OCI-LY7 (cell line): ENCODE data around the gene CNR1. TPM values are rescaled to one million over a fixed set of nuclear protein-coding genes. Genes with fewer than 3 reads are reported as not detected.

Experiments
- BruUV-seq: library from RNA; stranded (reverse); fragments of 400-500 nt; replicated peaks from 2 replicates; lab custom pipeline; 2021; lab: Mats Ljungman, UMichigan
- CTCF ChIA-PET: fragments of 300-600 bp; sonication (Branson Sonifier 250); formaldehyde crosslinking; loops from one replicate; lab custom pipeline; 2022; ENCODE audit warnings: antibody characterized with exemption; ENCODE audit not compliant: unreplicated experiment; lab: Charles Lee
- POLR2A ChIA-PET: fragments of 300-600 bp; sonication (Branson Sonifier 250); formaldehyde crosslinking; loops from one replicate; lab custom pipeline; 2022; ENCODE audit warnings: antibody characterized with exemption; lab: Charles Lee
- DNase-seq: peaks from one replicate; pipeline ENCODE4 v3.0.0-alpha.2; 2015; ENCODE audit warnings: low spot score
- H2AFZ ChIP-seq: fragments of 200-600 bp; sonication (generic), shearing (Covaris generic); 2 replicates; pipeline ENCODE4 v1.6.1; 2014; ENCODE audit warnings: mild to moderate bottlenecking, antibody characterized with exemption, low read length, moderate library complexity
- H3K27ac ChIP-seq: fragments of 200-600 bp; sonication (generic); 2 replicates; pipeline ENCODE4 v1.5.1; 2014; ENCODE audit warnings: mixed run types, low read depth, mild to moderate bottlenecking, moderate library complexity, low read length, inconsistent platforms; ENCODE audit not compliant: poor library complexity, severe bottlenecking
- H3K36me3 ChIP-seq: fragments of 200-600 bp; sonication (generic); 2 replicates; pipeline ENCODE4 v1.6.1; 2014; ENCODE audit warnings: mild to moderate bottlenecking, antibody characterized with exemption, low read length, moderate library complexity, mixed read lengths; ENCODE audit not compliant: insufficient read depth
- H3K4me1 ChIP-seq: fragments of 200-600 bp; sonication (generic); 2 replicates; pipeline ENCODE4 v1.5.1; 2014; ENCODE audit warnings: mild to moderate bottlenecking, low read length; ENCODE audit not compliant: insufficient read depth, poor library complexity, severe bottlenecking
- H3K4me2 ChIP-seq: fragments of 200-600 bp; sonication (generic); 2 replicates; pipeline ENCODE4 v1.6.1; 2014; ENCODE audit warnings: mild to moderate bottlenecking, low read length
- H3K4me3 ChIP-seq: fragments of 200-600 bp; sonication (generic); 2 replicates; pipeline ENCODE4 v1.5.1; 2014; ENCODE audit warnings: mild to moderate bottlenecking, low read depth, low read length; ENCODE audit not compliant: poor library complexity, severe bottlenecking
- H3K79me2 ChIP-seq: fragments of 200-600 bp; sonication (generic); 2 replicates; pipeline ENCODE4 v1.6.1; 2016; ENCODE audit warnings: low read depth, mild to moderate bottlenecking, low read length, moderate library complexity, mixed read lengths; ENCODE audit not compliant: insufficient read depth
- H3K9me2 ChIP-seq: fragments of 200-600 bp; sonication (generic); 2 replicates; pipeline ENCODE4 v1.6.1; 2016; ENCODE audit warnings: mild to moderate bottlenecking, low read length, mixed read lengths; ENCODE audit not compliant: insufficient read depth
- H3K9me3 ChIP-seq: fragments of 200-600 bp; sonication (generic); 2 replicates; pipeline ENCODE4 v1.6.1; 2014; ENCODE audit warnings: mild to moderate bottlenecking, mixed run types, low read length, mixed read lengths
- H4K20me1 ChIP-seq: fragments of 200-600 bp; sonication (generic); 2 replicates; pipeline ENCODE4 v1.6.1; 2014; ENCODE audit warnings: mild to moderate bottlenecking, antibody characterized with exemption, low read length, moderate library complexity, mixed read lengths; ENCODE audit not compliant: insufficient read depth
- CTCF ChIP-seq: fragments of 200-600 bp; sonication (generic); conservative IDR thresholded peaks from 2 replicates; pipeline ENCODE4 v1.5.1; 2014; ENCODE audit warnings: mild to moderate bottlenecking, antibody characterized with exemption, low read length, moderate library complexity, mixed read lengths
- EZH2phosphoT487 ChIP-seq: fragments of 200-600 bp; sonication (generic); IDR thresholded peaks from 2 replicates; pipeline ENCODE4 v1.6.1; 2018; ENCODE audit warnings: low read depth, borderline replicate concordance, mild to moderate bottlenecking, mixed run types, antibody characterized with exemption, low read length, moderate library complexity, mixed read lengths
- intact Hi-C: fragments of 100-400 bp; cut with micrococcal nuclease; formaldehyde crosslinking; loops from one replicate; pipeline ENCODE4 v1.10.0; 2022; ENCODE audit not compliant: unreplicated experiment
- total RNA-seq, 2 experiments: library from RNA; depleted of rRNA in 1 of 2; stranded (reverse); fragments of >200 nt in 1 of 2; shearing (Covaris generic) in 1 of 2; gene quantifications; 2 replicates each; pipeline ENCODE4 v1.2.3, GENCODE V29; 2014 to 2022

The CNR1 gene
- total RNA-seq, 2 experiments from 2014 or later = 150 to 246 TPM

GRCh38 chr6:88166493-88167351 lies 575 bp upstream of the CNR1 start:
- no TSS peak for BruUV-seq
- ChIA-PET CTCF (no interaction called here), POLR2A (interaction anchor here (0.9 to 1.0 kb wide), 2 partner anchors 235 to 247 kb away, joined by 3 read pairs; no protein-coding TSS in a partner anchor)
- H3K27ac ChIP-seq = peak overlapping the region; percentile 80
- intact Hi-C loops = loop anchor here (1.0 to 10.0 kb wide), 11 partner anchors 12 to 1188 kb away; partner anchors contain the start of genes CFAP206, SLC35A1 and UBE2J1
- H3K9me3 ChIP-seq = no peaks in the 10 kb centered on the region
- H3K79me2 ChIP-seq = peaks cover 62% of the 10 kb centered on the region
- peak overlapping the region; percentile 97 for H3K4me3 ChIP-seq
- H3K4me2 ChIP-seq = peak overlapping the region; percentile 93
- no peak for TF ChIP-seq EZH2phosphoT487
- peak; percentile 9; the same call in 1 of the 2 replicates for TF ChIP-seq CTCF
- peak; percentile 71 for DNase-seq
- peak overlapping the region; percentile 2; the same call in 1 of the 2 replicates for H2AFZ ChIP-seq
- H4K20me1 ChIP-seq = no peaks in the 10 kb centered on the region; the same call in 1 of the 2 replicates
- H3K9me2 ChIP-seq = no peaks in the 10 kb centered on the region
- H3K4me1 ChIP-seq = peaks cover 38% of the 10 kb centered on the region
- H3K36me3 ChIP-seq = peaks cover 41% of the 10 kb centered on the region

- no peak for DNase-seq
- BruUV-seq = no TSS peak
- Histone ChIP-seq H3K9me2 (no peaks in the 10 kb centered on the region), H3K4me1 (peaks cover 52% of the 10 kb centered on the region), H3K4me2 (peak overlapping the region; percentile 93), H3K4me3 (peak overlapping the region; percentile 97), H3K79me2 (peaks cover 77% of the 10 kb centered on the region), H3K27ac (peak overlapping the region; percentile 80), H2AFZ (no peak overlapping the region), H3K9me3 (no peaks in the 10 kb centered on the region), H4K20me1 (no peaks in the 10 kb centered on the region; the same call in 1 of the 2 replicates), H3K36me3 (peaks cover 55% of the 10 kb centered on the region)
- ChIA-PET POLR2A (interaction anchor here (0.6 to 5.5 kb wide), 26 partner anchors 9 to 772 kb away, joined by 3 to 153 read pairs (median 4); partner anchors contain the start of gene AKIRIN2), CTCF (interaction anchor here (0.6 to 1.0 kb wide), 3 partner anchors 14 to 335 kb away, joined by 3 read pairs; no protein-coding TSS in a partner anchor)
- TF ChIP-seq CTCF = no peak; the same call in 1 of the 2 replicates
- TF ChIP-seq EZH2phosphoT487 = no peak
- intact Hi-C loops = loop anchor here (5.0 to 10.0 kb wide), 6 partner anchors 327 to 1190 kb away; partner anchors contain the start of genes CFAP206, SLC35A1 and UBE2J1
Observed at GRCh38 chr6:88165087-88165843, 882 bp downstream of the CNR1 start.
